Upper lobe of right lung (tissue), 1 donor: ENCODE results near the gene LY86. TPM values are rescaled to one million over a fixed set of nuclear protein-coding genes. Genes with fewer than 3 reads are reported as not detected.

ENCODE experiments used
- ATAC-seq: fragments of 200-7000 bp; cut with Tn5 transposase; one replicate; pipeline ENCODE4 v1.9.1; 2020; ENCODE audit warnings: mild to moderate bottlenecking, moderate library complexity
- DNase-seq: peaks from one replicate; pipeline ENCODE4 v3.0.0-alpha.2; 2020
- H3K27ac ChIP-seq: fragments of 200-600 bp; one replicate; pipeline ENCODE4 v1.8.0; 2022
- H3K27me3 ChIP-seq: fragments of 200-600 bp; one replicate; pipeline ENCODE4 v1.8.0; 2022; ENCODE audit warnings: mild to moderate bottlenecking
- H3K36me3 ChIP-seq: fragments of 200-600 bp; one replicate; pipeline ENCODE4 v1.8.0; 2022
- H3K4me1 ChIP-seq: fragments of 200-600 bp; one replicate; pipeline ENCODE4 v1.8.0; 2022
- H3K4me3 ChIP-seq: fragments of 200-600 bp; one replicate; pipeline ENCODE4 v1.8.0; 2022; ENCODE audit warnings: mild to moderate bottlenecking
- H3K9me3 ChIP-seq: fragments of 200-600 bp; one replicate; pipeline ENCODE4 v1.8.0; 2022
- intact Hi-C: fragments of 100-400 bp; cut with DNase I; formaldehyde crosslinking; loops from one replicate; pipeline ENCODE4 v1.11.0; 2022
- long read RNA-seq: library from polyadenylated mRNA; unstranded; transcript quantifications from one replicate; pipeline ENCODE4 v2.0.0, GENCODE V29; 2021
- total RNA-seq: library from RNA; stranded (reverse); fragmentation: NEBNext Ultra II Directional; extraction: Animal tissue kit (Norgen Biotek cat#: 25700); gene quantifications from one replicate; pipeline ENCODE4 v1.2.1, GENCODE V29; 2021
- TF ChIP-seq, protein P1 (sequence below): fragments of 200-600 bp; IDR thresholded peaks from one replicate; pipeline ENCODE4 v1.8.0; 2022; ENCODE audit warnings: antibody characterized with exemption
- donor health status: DM: no; HTN: yes; CAD: no; lungs with severe emphysema.

LY86 gene
- 13.8 TPM for total RNA-seq
- long read RNA-seq, partial matches to known transcripts, result 0 of 5 reads
- long read RNA-seq, other reads (novel, unspliced or antisense), result 1 of 5 reads

DNA sequence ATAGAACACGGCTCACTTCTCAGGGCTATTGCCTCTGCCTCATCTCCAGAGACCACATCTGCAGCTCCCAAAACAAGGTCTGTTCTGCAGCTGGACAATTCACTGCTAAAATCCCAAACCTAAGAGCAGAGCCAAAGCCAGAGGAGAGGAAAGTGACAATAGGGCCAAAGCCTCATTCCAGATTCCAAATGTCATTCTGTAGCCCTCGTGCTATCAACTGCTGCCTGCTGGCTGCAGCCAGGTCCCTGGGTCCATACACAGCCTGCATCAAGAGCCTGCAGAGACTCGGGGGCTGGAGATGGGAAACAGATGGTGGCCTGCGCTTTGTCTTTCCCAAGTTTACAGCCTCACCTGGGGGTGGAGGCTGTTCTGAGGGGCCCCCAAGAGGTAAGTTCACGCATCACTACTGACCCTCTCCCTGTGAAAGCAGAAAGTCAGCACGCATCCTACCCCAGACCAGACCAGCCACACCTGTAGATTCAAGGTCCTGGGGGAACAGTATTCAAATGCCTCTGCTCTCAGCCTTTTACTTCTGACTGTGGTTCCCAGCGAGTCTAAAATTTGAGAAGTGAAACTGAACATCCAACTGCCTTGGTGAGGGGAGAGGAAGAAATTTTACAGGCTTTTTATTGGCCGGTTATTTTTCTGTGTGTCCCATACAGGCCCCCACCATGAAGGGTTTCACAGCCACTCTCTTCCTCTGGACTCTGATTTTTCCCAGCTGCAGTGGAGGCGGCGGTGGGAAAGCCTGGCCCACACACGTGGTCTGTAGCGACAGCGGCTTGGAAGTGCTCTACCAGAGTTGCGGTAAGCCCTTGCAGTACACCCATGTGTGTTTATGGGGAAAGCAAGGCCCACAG lies at the start of gene LY86:
Gene LY86 (plus strand): TSS at position 657 of the 860 bp plus-strand sequence. CDS start 15 bp downstream, at position 672.
- TF ChIP-seq, protein P1, sequence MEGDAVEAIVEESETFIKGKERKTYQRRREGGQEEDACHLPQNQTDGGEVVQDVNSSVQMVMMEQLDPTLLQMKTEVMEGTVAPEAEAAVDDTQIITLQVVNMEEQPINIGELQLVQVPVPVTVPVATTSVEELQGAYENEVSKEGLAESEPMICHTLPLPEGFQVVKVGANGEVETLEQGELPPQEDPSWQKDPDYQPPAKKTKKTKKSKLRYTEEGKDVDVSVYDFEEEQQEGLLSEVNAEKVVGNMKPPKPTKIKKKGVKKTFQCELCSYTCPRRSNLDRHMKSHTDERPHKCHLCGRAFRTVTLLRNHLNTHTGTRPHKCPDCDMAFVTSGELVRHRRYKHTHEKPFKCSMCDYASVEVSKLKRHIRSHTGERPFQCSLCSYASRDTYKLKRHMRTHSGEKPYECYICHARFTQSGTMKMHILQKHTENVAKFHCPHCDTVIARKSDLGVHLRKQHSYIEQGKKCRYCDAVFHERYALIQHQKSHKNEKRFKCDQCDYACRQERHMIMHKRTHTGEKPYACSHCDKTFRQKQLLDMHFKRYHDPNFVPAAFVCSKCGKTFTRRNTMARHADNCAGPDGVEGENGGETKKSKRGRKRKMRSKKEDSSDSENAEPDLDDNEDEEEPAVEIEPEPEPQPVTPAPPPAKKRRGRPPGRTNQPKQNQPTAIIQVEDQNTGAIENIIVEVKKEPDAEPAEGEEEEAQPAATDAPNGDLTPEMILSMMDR, result no peak
- H3K36me3 ChIP-seq, result no peaks in the 10 kb centered on the region
- peak; percentile 43 for ATAC-seq
- H3K4me3 ChIP-seq, result peak within 1 kb of the TSS; percentile 21
- no peak within 1 kb of the TSS for H3K27ac ChIP-seq
- no peaks in the 10 kb centered on the region for H3K27me3 ChIP-seq
- no peaks in the 10 kb centered on the region for H3K9me3 ChIP-seq
- no peak for DNase-seq
- intact Hi-C loops, result no loop called here
- H3K4me1 ChIP-seq, result peaks cover 6% of the 10 kb centered on the region

DNA sequence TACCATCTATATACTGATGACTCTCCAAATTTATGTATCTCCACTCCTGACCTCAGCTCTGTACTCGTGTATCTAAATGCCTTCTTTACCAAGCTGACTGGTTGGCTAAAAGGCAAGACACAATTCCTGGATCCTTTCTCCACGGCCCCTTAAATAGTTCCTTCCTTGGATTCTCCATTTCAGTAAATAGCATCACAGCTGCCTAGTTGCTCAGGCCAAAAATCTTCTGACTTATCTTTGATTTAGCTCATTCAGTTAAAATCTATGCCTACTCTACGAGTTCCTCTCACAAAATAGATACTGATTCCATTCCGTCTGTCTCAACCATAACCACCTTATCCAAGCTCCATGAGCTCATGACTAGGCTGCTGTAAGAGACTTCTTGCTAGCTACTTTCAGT lies 49.5 kb upstream of the LY86 start:
- TF ChIP-seq, protein P1, result no peak
- intact Hi-C loops, result no loop called here

DNA sequence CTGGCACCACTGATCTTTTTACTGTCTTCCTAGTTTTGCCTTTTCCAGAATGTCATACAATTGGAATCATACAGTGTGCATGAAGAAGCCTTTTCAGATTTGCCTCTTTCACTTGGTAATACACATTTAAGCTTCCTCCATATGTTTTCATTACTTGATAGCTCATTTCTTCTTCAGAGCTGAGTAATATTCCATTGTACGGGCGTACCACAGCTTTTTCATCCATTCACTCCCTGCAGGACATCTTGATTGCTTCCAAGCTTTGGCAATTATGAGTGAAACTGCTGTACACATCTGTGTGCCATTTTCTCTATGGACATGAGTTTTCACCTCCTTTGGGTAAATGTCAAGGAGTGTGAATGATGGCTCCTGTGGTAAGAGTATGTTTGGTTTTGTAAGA lies 46.2 kb upstream of the LY86 start:
- Histone ChIP-seq H3K36me3 (no peaks in the 10 kb centered on the region), H3K4me3 (no peak overlapping the region), H3K27ac (no peak overlapping the region), H3K4me1 (peaks cover 12% of the 10 kb centered on the region), H3K27me3 (peaks cover 15% of the 10 kb centered on the region), H3K9me3 (no peaks in the 10 kb centered on the region)
- intact Hi-C loops, result no loop called here
- DNase-seq (no peak), ATAC-seq (no peak)
- TF ChIP-seq, protein P1, result no peak

More for the DNA sequence above, 49.5 kb upstream of the LY86 start:
- Histone ChIP-seq H3K4me3 (no peak overlapping the region), H3K27me3 (peaks cover 2% of the 10 kb centered on the region), H3K27ac (no peak overlapping the region), H3K9me3 (no peaks in the 10 kb centered on the region), H3K4me1 (no peaks in the 10 kb centered on the region), H3K36me3 (no peaks in the 10 kb centered on the region)
- DNase-seq, result no peak
- ATAC-seq, result no peak

DNA sequence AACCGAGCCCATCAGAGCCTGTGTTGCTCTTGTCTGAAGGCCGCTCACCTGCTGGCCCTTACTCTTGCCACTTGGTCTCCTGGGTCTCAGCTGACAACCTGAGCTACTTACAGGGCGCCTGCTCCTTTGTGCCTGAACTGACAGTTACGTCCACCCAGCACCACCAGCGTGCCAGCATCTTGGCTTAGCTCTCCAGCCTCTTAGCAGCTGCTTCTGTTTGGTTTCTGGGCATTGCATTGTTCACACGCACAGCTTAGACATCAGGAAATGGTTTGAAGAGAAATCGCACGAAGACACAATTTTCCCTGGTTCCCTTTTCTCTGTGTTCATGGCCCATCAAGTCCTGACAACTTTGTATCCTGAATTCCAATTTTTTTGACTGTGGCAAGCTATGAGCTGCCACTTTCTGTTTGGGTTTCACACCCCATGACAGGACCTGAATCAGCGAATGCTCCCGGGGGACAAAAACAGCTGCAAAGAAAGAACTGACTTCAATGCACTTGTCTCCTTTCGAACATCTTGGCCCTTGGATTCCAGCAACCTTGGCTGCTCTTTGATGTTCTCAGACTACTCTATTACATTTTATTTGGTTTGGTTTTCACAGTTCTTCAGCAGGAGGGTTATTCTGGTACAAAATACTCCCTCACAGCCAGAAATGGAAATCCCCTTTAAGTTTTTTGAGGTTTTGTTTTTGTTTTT lies 45.2 kb upstream of the LY86 start:
- DNase-seq, result no peak
- Histone ChIP-seq H3K4me1 (peaks cover 12% of the 10 kb centered on the region), H3K27me3 (peaks cover 15% of the 10 kb centered on the region), H3K4me3 (no peak overlapping the region), H3K9me3 (no peaks in the 10 kb centered on the region), H3K36me3 (no peaks in the 10 kb centered on the region), H3K27ac (no peak overlapping the region)
- no peak for ATAC-seq
- TF ChIP-seq, protein P1, result no peak
- intact Hi-C loops, result no loop called here

DNA sequence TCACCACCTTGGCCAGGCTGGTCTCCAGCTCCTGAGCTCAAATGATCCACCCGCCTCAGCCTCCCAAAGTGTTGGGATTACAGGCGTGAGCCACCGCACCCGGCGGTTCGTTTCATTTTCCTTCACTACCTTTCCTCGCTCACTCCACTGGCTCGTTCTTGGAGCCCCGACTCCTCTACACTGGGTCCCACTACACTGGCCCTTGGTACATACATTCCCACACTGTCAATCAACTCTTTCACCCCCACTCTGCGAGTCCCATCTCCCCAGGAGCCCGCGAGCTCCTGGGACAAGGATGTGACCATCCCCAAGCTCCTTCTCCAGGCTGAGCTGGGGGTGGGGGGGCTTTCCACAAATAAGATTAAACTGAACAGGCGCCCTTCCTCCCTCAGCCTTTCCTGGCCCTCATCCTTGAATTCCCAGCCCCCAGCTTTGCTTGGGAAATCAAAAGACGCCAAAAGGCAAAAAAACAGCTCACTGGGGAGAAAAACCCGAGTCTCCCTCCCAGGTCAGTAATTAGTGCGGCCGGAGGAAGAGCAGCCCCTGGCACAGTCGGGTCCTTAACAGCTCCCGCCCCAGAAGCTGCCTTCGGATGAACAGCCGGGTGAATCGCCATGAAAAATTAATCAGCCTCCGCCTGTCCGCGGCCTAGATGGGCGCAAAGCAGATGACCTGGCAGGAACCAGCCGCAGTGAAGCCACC lies 42.8 kb upstream of the LY86 start:
- DNase-seq (no peak), ATAC-seq (no peak)
- peaks cover 15% of the 10 kb centered on the region for H3K27me3 ChIP-seq
- H3K36me3 ChIP-seq, result no peaks in the 10 kb centered on the region
- intact Hi-C loops, result no loop called here
- no peaks in the 10 kb centered on the region for H3K9me3 ChIP-seq
- H3K27ac ChIP-seq, result no peak overlapping the region
- H3K4me3 ChIP-seq, result peak overlapping the region; percentile 41
- peaks cover 12% of the 10 kb centered on the region for H3K4me1 ChIP-seq
- TF ChIP-seq, protein P1, result no peak
